Keratinocyte (primary cell): ENCODE measurements around the gene ARHGEF3.

Experiments
- CTCF ChIP-seq, 3 experiments: IDR thresholded peaks in 1 of 3; conservative IDR thresholded peaks in 1 of 3; optimal IDR thresholded peaks in 1 of 3; 2 replicates in 2 of 3; 3 replicates in 1 of 3; pipeline versions ENCODE3 to v1.5.1; 2011; ENCODE audit warnings: low read length in 3 of 3, mild to moderate bottlenecking in 3 of 3, moderate library complexity in 2 of 3, control low read depth in 1 of 3, inconsistent platforms in 1 of 3; ENCODE audit not compliant: insufficient read depth in 2 of 3; ENCODE audit errors: extremely low read depth in 1 of 3
- EZH2 ChIP-seq: IDR thresholded peaks from one replicate; pipeline ENCODE4 v1.6.1; 2012; ENCODE audit warnings: inconsistent platforms, mild to moderate bottlenecking, low read length, moderate library complexity

- TF ChIP-seq EZH2 (no peak), CTCF (optimal IDR thresholded peaks at IDR 0.05 in 1 of 3, IDR thresholded peaks at IDR 0.05 in 1 of 3, conservative IDR thresholded peaks at IDR 0.05 in 1 of 3; ENCODE audit: extremely low read depth in 1 of 3, insufficient read depth in 2 of 3, low read length in 3 of 3) (no peak)
Observed at GRCh38 chr3:56776556-56776950, 25.2 kb downstream of the ARHGEF3 start.
